ENCODE results near the gene PLBD1.
A peak's percentile ranks its signal among the peaks of the same experiment; 100 is the strongest.

Gene PLBD1

DNA sequence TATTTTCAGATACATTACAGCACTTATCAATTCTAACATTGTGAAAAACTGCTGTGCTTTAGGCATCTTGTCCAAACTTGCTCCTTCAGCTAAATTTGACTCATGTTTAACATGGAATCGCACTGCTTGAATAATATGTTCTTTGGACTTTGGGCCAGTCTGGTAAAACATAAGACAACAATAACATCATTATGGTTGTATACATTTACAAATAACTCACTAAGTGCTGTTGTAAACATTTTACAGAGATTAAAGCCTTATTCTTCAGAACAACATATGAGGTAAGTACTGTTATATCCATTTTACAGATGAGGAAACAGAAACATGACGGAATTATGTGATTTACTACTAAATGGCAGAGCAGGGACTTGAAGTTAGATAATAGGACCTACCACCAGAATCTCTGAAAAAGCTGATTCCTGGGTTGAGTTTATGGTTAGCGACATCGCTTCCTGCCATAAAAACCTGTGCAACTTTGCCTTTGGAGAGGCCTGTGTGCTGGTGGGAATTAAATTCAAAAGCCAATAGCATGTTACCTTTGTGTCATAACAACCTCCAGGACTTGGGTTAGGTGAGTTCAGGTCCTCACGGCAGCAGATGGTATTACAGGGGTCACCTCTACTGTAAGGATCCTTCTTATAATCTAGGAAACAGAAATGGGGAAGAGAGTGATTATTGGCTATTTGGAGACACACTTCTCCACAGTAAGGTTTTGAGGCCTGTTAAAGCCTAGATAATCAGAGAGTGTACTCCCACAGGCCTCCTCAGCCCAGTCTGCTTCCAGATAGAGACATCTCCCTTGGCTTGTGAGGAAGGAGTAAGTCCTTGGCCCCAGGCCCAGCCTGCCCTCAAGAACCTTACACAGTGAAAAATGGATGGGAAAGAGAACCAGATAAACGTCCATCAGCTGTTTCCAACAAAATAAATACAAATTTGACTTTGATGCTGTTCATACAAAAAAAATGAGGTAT is 61.8 kb downstream of the PLBD1 start:
- Mint-ChIP-seq H3K36me3 (ENCODE audit: low read depth) (peaks cover 25% of the 10 kb centered on the region), H3K9me3 (no peaks in the 10 kb centered on the region), H3K4me1 (ENCODE audit: low read depth) (peaks cover 3% of the 10 kb centered on the region), H3K27me3 (ENCODE audit: low read depth) (no peaks in the 10 kb centered on the region), H3K4me3 (no peak overlapping the region), H3K27ac (no peak overlapping the region)
- no peak for DNase-seq (ENCODE audit: low spot score)

DNA sequence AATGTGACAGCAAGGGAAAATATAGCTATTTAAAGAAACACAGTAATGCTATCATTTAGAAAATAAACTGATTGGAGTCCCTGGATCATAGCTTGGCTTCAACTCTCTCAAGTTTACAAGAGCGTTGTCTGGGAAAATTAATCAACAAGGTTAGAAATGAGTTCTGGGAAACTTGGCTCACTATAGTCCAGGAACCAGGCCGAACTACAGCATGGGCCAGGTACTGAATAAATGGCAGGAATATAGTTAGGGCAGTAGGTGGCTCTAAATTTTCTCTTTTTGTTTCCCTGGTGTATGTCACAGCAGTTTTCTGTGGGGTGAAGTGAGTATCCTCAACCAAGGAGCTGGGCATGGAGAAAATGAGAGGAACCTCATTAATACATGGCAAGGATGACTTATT is 72.4 kb downstream of the PLBD1 start:
- H3K4me3 Mint-ChIP-seq: no peak overlapping the region
- H3K36me3 Mint-ChIP-seq (ENCODE audit: low read depth): peaks cover 82% of the 10 kb centered on the region

DNA sequence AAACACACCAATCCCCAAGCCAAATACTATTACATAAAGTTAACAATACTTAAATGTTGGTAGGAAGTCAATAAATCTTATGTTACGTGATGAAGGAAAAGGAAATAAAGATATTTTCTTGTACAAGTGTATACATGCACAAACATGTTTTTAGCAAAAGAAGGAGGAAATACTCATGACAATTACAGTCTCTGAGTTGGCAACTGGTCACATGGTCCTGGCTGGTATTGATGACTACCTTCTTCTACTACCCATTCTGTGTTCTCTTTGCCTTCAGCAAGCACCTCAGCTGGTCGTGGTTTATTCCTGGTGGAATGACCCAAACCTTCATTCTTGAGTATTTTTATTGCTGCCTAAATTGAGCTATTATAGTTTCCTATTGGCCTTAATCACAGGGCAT is 84.8 kb downstream of the PLBD1 start:
- H3K27ac Mint-ChIP-seq: peak overlapping the region; percentile 2
- no peaks in the 10 kb centered on the region for H3K4me1 Mint-ChIP-seq (ENCODE audit: low read depth)
- peaks cover 90% of the 10 kb centered on the region for H3K36me3 Mint-ChIP-seq (ENCODE audit: low read depth)

More for the DNA sequence above, 72.4 kb downstream of the PLBD1 start:
- H3K27ac Mint-ChIP-seq: no peak overlapping the region
- H3K27me3 Mint-ChIP-seq (ENCODE audit: low read depth): no peaks in the 10 kb centered on the region
- peaks cover 3% of the 10 kb centered on the region for H3K4me1 Mint-ChIP-seq (ENCODE audit: low read depth)
- no peaks in the 10 kb centered on the region for H3K9me3 Mint-ChIP-seq
- DNase-seq (ENCODE audit: low spot score): no peak

GRCh38 chr12:14482361-14482760 is 85.3 kb downstream of the PLBD1 start:
- no peak for DNase-seq (ENCODE audit: low spot score)
- Mint-ChIP-seq H3K4me1 (ENCODE audit: low read depth) (no peaks in the 10 kb centered on the region), H3K27ac (peak overlapping the region; percentile 2), H3K4me3 (no peak overlapping the region), H3K36me3 (ENCODE audit: low read depth) (peaks cover 90% of the 10 kb centered on the region), H3K9me3 (no peaks in the 10 kb centered on the region), H3K27me3 (ENCODE audit: low read depth) (no peaks in the 10 kb centered on the region)

More for the DNA sequence above, 84.8 kb downstream of the PLBD1 start:
- Mint-ChIP-seq H3K9me3 (no peaks in the 10 kb centered on the region), H3K4me3 (no peak overlapping the region), H3K27me3 (ENCODE audit: low read depth) (no peaks in the 10 kb centered on the region)
- no peak for DNase-seq (ENCODE audit: low spot score)

DNA sequence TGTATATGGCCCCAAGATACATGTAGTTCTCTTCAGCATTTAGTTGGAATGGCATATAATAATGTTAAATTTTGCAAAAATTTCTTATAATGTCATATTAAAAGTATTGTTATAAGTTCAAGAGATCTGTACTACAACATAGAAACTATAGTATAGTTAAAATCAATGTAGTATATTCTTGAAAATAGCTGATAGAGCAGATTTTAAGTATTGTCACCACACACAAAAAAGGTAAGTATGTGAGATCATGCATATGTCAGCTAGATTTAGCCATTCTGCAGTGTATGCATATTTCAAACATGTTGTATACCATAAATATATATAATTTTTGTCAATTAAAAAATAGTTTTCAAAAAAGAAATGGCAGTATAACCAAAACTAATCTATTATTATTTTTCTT is 86.5 kb downstream of the PLBD1 start:
- H3K9me3 Mint-ChIP-seq: no peaks in the 10 kb centered on the region
- no peaks in the 10 kb centered on the region for H3K4me1 Mint-ChIP-seq (ENCODE audit: low read depth)
- H3K36me3 Mint-ChIP-seq (ENCODE audit: low read depth): peaks cover 85% of the 10 kb centered on the region

GRCh38 chr12:14479004-14479403 is 88.7 kb downstream of the PLBD1 start:
- peaks cover 16% of the 10 kb centered on the region for H3K9me3 Mint-ChIP-seq
- no peaks in the 10 kb centered on the region for H3K4me1 Mint-ChIP-seq (ENCODE audit: low read depth)
- H3K4me3 Mint-ChIP-seq: no peak overlapping the region
- H3K36me3 Mint-ChIP-seq (ENCODE audit: low read depth): peaks cover 84% of the 10 kb centered on the region
- no peak overlapping the region for H3K27ac Mint-ChIP-seq
- no peaks in the 10 kb centered on the region for H3K27me3 Mint-ChIP-seq (ENCODE audit: low read depth)
- DNase-seq (ENCODE audit: low spot score): no peak

More for the DNA sequence above, 86.5 kb downstream of the PLBD1 start:
- Mint-ChIP-seq H3K27me3 (ENCODE audit: low read depth) (no peaks in the 10 kb centered on the region), H3K4me3 (no peak overlapping the region), H3K27ac (no peak overlapping the region)
- no peak for DNase-seq (ENCODE audit: low spot score)

DNA sequence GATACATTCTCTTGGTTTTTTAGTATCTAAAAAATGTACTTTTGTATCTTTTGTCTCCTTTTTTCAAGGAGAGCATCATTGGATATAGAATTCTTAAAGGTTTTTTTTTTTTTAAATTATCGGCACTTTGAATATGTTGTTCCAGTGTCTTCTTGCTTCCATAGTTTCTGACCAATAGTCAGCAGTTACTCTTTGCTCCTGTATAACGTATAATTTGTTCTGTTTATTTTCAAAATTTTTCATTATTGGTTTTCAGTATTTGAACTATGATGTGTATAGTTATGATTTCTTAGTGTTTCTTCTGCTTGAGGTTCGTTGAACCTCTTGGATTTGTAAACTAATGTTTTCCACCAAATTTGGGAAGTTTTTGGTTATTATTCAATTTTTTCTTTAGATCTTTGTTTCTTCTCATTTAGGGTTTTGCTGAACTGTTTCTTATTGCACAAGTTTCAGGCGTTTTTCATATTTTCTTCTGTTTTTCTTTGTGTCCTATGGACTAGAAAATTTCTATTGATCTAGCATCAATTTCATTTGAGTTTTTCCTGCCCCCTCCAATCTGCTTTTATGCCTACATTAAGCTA is 93.9 kb downstream of the PLBD1 start:
- peaks cover 85% of the 10 kb centered on the region for H3K36me3 Mint-ChIP-seq (ENCODE audit: low read depth)
- H3K4me3 Mint-ChIP-seq: no peak overlapping the region
- no peaks in the 10 kb centered on the region for H3K27me3 Mint-ChIP-seq (ENCODE audit: low read depth)
- H3K27ac Mint-ChIP-seq: no peak overlapping the region
- DNase-seq (ENCODE audit: low spot score): no peak
- peaks cover 58% of the 10 kb centered on the region for H3K9me3 Mint-ChIP-seq
- no peaks in the 10 kb centered on the region for H3K4me1 Mint-ChIP-seq (ENCODE audit: low read depth)

- DNase-seq (ENCODE audit: low spot score): no peak
- no peaks in the 10 kb centered on the region for H3K4me1 Mint-ChIP-seq (ENCODE audit: low read depth)
- peaks cover 58% of the 10 kb centered on the region for H3K9me3 Mint-ChIP-seq
- H3K27me3 Mint-ChIP-seq (ENCODE audit: low read depth): no peaks in the 10 kb centered on the region
- no peak overlapping the region for H3K4me3 Mint-ChIP-seq
- H3K27ac Mint-ChIP-seq: no peak overlapping the region
- H3K36me3 Mint-ChIP-seq (ENCODE audit: low read depth): peaks cover 87% of the 10 kb centered on the region
Observed at GRCh38 chr12:14471497-14471896, 96.2 kb downstream of the PLBD1 start.

GRCh38 chr12:14460212-14460841 is 107.4 kb downstream of the PLBD1 start:
- no peak for DNase-seq (ENCODE audit: low spot score)
- peaks cover 60% of the 10 kb centered on the region for H3K36me3 Mint-ChIP-seq (ENCODE audit: low read depth)
- H3K4me3 Mint-ChIP-seq: no peak overlapping the region
- peaks cover 13% of the 10 kb centered on the region for H3K4me1 Mint-ChIP-seq (ENCODE audit: low read depth)
- H3K9me3 Mint-ChIP-seq: no peaks in the 10 kb centered on the region
- no peak overlapping the region for H3K27ac Mint-ChIP-seq
- H3K27me3 Mint-ChIP-seq (ENCODE audit: low read depth): no peaks in the 10 kb centered on the region

- peaks cover 17% of the 10 kb centered on the region for H3K9me3 Mint-ChIP-seq
- peaks cover 71% of the 10 kb centered on the region for H3K36me3 Mint-ChIP-seq (ENCODE audit: low read depth)
- H3K4me1 Mint-ChIP-seq (ENCODE audit: low read depth): peaks cover 45% of the 10 kb centered on the region
- DNase-seq (ENCODE audit: low spot score): peak; percentile 22
- H3K4me3 Mint-ChIP-seq: peak overlapping the region; percentile 44
- peak overlapping the region; percentile 84 for H3K27ac Mint-ChIP-seq
- no peaks in the 10 kb centered on the region for H3K27me3 Mint-ChIP-seq (ENCODE audit: low read depth)
Observed at GRCh38 chr12:14454098-14454907, 113.4 kb downstream of the PLBD1 start.
